Upper lobe of left lung (tissue), 6 donors: ENCODE data around the gene CRABP1. TPM values are rescaled to one million over a fixed set of nuclear protein-coding genes. Genes with fewer than 3 reads are reported as not detected.

Experiments
- ATAC-seq, 2 donors: fragments of 200-7000 bp; cut with Tn5 transposase; one replicate each; pipeline ENCODE4 v1.9.1; 2022; ENCODE audit warnings: mild to moderate bottlenecking in 2 of 2, moderate library complexity in 2 of 2; ENCODE audit not compliant: low FRiP score in 2 of 2
- DNase-seq, 2 donors: peaks; one replicate each; pipeline ENCODE4 v3.0.0-alpha.2; 2019 to 2020
- H3K27ac ChIP-seq, 4 donors: fragments of 200-600 bp; sonication (generic); one replicate each; pipeline ENCODE4 v1.5.1; 2016 to 2019
- H3K27me3 ChIP-seq, 4 donors: fragments of 200-600 bp; sonication (generic); one replicate each; pipeline ENCODE4 v1.5.1; 2017 to 2019
- H3K36me3 ChIP-seq, 4 donors: fragments of 200-600 bp; sonication (generic); one replicate each; pipeline ENCODE4 v1.5.1; 2016 to 2019
- H3K4me1 ChIP-seq, 4 donors: fragments of 200-600 bp; sonication (generic); one replicate each; pipeline ENCODE4 v1.5.1; 2018 to 2019
- H3K4me3 ChIP-seq, 4 donors: fragments of 200-600 bp; sonication (generic); one replicate each; pipeline ENCODE4 v1.5.1; 2017 to 2019; ENCODE audit warnings: mild to moderate bottlenecking in 2 of 4, moderate library complexity in 1 of 4
- H3K9me3 ChIP-seq, 4 donors: fragments of 200-600 bp; sonication (generic); one replicate each; pipeline ENCODE4 v1.5.1; 2018 to 2019
- CTCF ChIP-seq, 6 experiments: fragments of 450-650 bp in 4 of 6; fragments of 200-600 bp in 2 of 6; sonication (generic) in 2 of 6; IDR thresholded peaks; one replicate each; pipeline ENCODE4 v1.5.1; 2016 to 2019; ENCODE audit warnings: antibody characterized with exemption in 6 of 6
- EP300 ChIP-seq, 4 donors: sonication (generic); formaldehyde crosslinking; IDR thresholded peaks; one replicate each; pipeline ENCODE4 v1.5.1; 2017; ENCODE audit warnings: antibody characterized with exemption in 4 of 4, control low read depth in 2 of 4
- POLR2A ChIP-seq, 4 donors: fragments of 450-650 bp; IDR thresholded peaks; one replicate each; pipeline ENCODE4 v1.5.1; 2016 to 2017; ENCODE audit warnings: antibody characterized with exemption in 4 of 4, mild to moderate bottlenecking in 2 of 4
- POLR2AphosphoS5 ChIP-seq, 2 donors: sonication (generic); formaldehyde crosslinking; IDR thresholded peaks; one replicate each; pipeline ENCODE4 v1.5.1; 2017; ENCODE audit warnings: antibody characterized with exemption in 2 of 2
- WGBS, 2 donors: methylation state at CpG; one replicate each; pipeline ENCODE4 v1.1.5; 2017 to 2018; 5-methylcytosine and 5-hydroxymethylcytosine counted together
- total RNA-seq, 6 donors: library from RNA; depleted of rRNA in 4 of 6; stranded (reverse); fragments of >200 nt in 4 of 6; gene quantifications; one replicate each; pipeline versions ENCODE4 v1.1.0 to v1.2.1, GENCODE V29; 2016 to 2021
- donor health status: DM: no; HTN: no; CAD: no; lungs with moderate emphysema.
- donor health status: DM: no; HTN: yes; CAD: no; lungs with severe emphysema.

Gene CRABP1
- total RNA-seq, 6 donors from 2014 or later: 0.44 to 0.57 TPM; not detected in 4

DNA sequence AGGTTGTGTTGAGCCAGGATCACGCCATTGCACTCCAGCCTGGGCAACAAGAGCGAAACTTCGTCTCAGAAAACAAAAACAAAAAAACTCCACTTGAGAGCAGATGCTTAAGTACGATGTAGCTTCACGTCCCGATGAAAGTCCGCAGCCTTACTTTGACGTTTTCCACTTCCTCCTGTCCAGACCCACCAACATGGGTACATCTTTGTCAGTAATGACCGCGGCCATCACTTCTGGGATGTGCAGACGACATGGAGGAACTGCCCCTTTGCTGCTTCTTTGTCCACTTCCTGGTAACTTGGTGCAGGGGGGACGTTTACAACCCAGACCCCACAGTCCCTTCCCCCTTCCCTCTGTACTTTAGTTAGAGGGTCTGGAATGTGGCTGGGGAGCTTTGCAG lies 48.7 kb downstream of the CRABP1 start:
- Histone ChIP-seq H3K9me3 (no peaks in the 10 kb centered on the region), H3K36me3 (no peaks in the 10 kb centered on the region), H3K27me3 (no peaks in the 10 kb centered on the region), H3K4me3 (no peak overlapping the region), H3K4me1 (no peaks in the 10 kb centered on the region), H3K27ac (no peak overlapping the region)
- ATAC-seq: no peak
- no peak for DNase-seq
- 74 to 82% methylated on average over 12 of the region's 12 CpGs for WGBS, 2 donors
- TF ChIP-seq CTCF (IDR thresholded peaks at IDR 0.05) (no peak), EP300 (IDR thresholded peaks at IDR 0.05) (no peak), POLR2AphosphoS5 (IDR thresholded peaks at IDR 0.05) (no peak), POLR2A (IDR thresholded peaks at IDR 0.05) (no peak)

GRCh38 chr15:78389322-78389721 lies 49.2 kb downstream of the CRABP1 start:
- ATAC-seq (no peak), DNase-seq (no peak)
- H3K36me3 ChIP-seq: no peaks in the 10 kb centered on the region
- WGBS, 2 donors: 69 to 82% methylated on average over 5 to 7 of the region's 7 CpGs
- TF ChIP-seq POLR2AphosphoS5 (IDR thresholded peaks at IDR 0.05) (no peak), EP300 (IDR thresholded peaks at IDR 0.05) (no peak), POLR2A (IDR thresholded peaks at IDR 0.05) (no peak), CTCF (IDR thresholded peaks at IDR 0.05) (no peak)
- H3K27ac ChIP-seq: no peak overlapping the region
- no peaks in the 10 kb centered on the region for H3K27me3 ChIP-seq
- no peaks in the 10 kb centered on the region for H3K4me1 ChIP-seq
- H3K4me3 ChIP-seq: no peak overlapping the region
- H3K9me3 ChIP-seq: no peaks in the 10 kb centered on the region

- 83 to 94% methylated on average over 2 of the region's 2 CpGs for WGBS, 2 donors
- H3K36me3 ChIP-seq: no peaks in the 10 kb centered on the region
- no peaks in the 10 kb centered on the region for H3K4me1 ChIP-seq
- H3K4me3 ChIP-seq: no peak overlapping the region
- ATAC-seq (no peak), DNase-seq (no peak)
- no peaks in the 10 kb centered on the region for H3K27me3 ChIP-seq
- H3K9me3 ChIP-seq: no peaks in the 10 kb centered on the region
- no peak for TF ChIP-seq EP300 (IDR thresholded peaks at IDR 0.05)
- TF ChIP-seq POLR2A (IDR thresholded peaks at IDR 0.05): no peak
- no peak for TF ChIP-seq CTCF (IDR thresholded peaks at IDR 0.05)
- TF ChIP-seq POLR2AphosphoS5 (IDR thresholded peaks at IDR 0.05): no peak
- H3K27ac ChIP-seq: no peak overlapping the region
These were observed 49.6 kb downstream of the CRABP1 start for GRCh38 chr15:78389738-78390137.

- Histone ChIP-seq H3K27ac (no peak overlapping the region), H3K27me3 (no peaks in the 10 kb centered on the region), H3K36me3 (no peaks in the 10 kb centered on the region), H3K4me1 (no peaks in the 10 kb centered on the region), H3K4me3 (no peak overlapping the region), H3K9me3 (no peaks in the 10 kb centered on the region)
- no peak for TF ChIP-seq POLR2AphosphoS5 (IDR thresholded peaks at IDR 0.05)
- DNase-seq (no peak), ATAC-seq (no peak)
- 55 to 69% methylated on average over 1 of the region's 1 CpG for WGBS, 2 donors
These were observed 50.1 kb downstream of the CRABP1 start for GRCh38 chr15:78390242-78390641.

DNA sequence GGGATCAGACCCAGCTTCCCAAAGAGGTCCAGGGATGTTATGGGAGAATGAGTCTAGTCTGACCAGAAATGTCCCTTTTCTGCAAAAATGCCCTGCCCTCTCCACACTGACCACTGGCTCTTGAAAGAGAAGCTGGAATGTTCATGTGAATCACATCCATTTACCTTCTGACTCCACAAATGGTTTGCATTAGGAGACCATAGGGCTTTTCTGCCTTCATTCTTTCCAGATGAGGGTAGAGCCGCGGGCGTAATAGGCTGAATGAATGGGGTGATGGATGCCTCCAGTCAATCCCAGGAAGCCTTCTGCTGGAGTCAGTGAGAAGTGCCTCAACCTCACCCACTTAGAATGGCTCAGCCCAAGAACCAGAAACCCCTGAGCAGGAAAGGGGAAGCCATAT lies 50.7 kb downstream of the CRABP1 start:
- no peak overlapping the region for H3K4me3 ChIP-seq
- ATAC-seq: no peak
- no peaks in the 10 kb centered on the region for H3K9me3 ChIP-seq
- TF ChIP-seq POLR2AphosphoS5 (IDR thresholded peaks at IDR 0.05) (no peak), EP300 (IDR thresholded peaks at IDR 0.05) (no peak), CTCF (IDR thresholded peaks at IDR 0.05) (no peak), POLR2A (IDR thresholded peaks at IDR 0.05) (no peak)
- H3K27me3 ChIP-seq: no peaks in the 10 kb centered on the region
- no peak for DNase-seq
- H3K4me1 ChIP-seq: no peaks in the 10 kb centered on the region
- H3K36me3 ChIP-seq: no peaks in the 10 kb centered on the region
- no peak overlapping the region for H3K27ac ChIP-seq
- 78 to 79% methylated on average over 3 of the region's 3 CpGs for WGBS, 2 donors
